ENCODE measurements around the gene ZBTB21.

Gene ZBTB21

GRCh38 chr21:41948078-41948895 lies 61.9 kb downstream of the ZBTB21 start:
- no peaks in the 10 kb centered on the region for H3K9me3 ChIP-seq (ENCODE audit: control insufficient read depth in 1 of 2, low read length in 2 of 2)
- H3K9ac ChIP-seq (ENCODE audit: low read depth in 1 of 2, low read length in 2 of 2), result no peak overlapping the region
- no peak overlapping the region for H3K4me3 ChIP-seq (ENCODE audit: low read depth in 1 of 2, low read length in 2 of 2)
- H3K36me3 ChIP-seq (ENCODE audit: control insufficient read depth in 1 of 2, insufficient read depth in 2 of 2, low read length in 2 of 2), result no peaks in the 10 kb centered on the region
- no peaks in the 10 kb centered on the region for H3K27me3 ChIP-seq (ENCODE audit: control insufficient read depth in 1 of 2, insufficient read depth in 2 of 2, low read length in 2 of 2)
- no peak overlapping the region for H3K27ac ChIP-seq (ENCODE audit: low read depth, low read length)
- H3K4me1 ChIP-seq (ENCODE audit: control insufficient read depth in 1 of 2, insufficient read depth in 2 of 2, low read length in 2 of 2), result peaks cover 10 to 14% of the 10 kb centered on the region in 2 donors

- Histone ChIP-seq H3K4me3 (ENCODE audit: low read depth in 1 of 2, low read length in 2 of 2) (no peak overlapping the region), H3K4me1 (ENCODE audit: control insufficient read depth in 1 of 2, insufficient read depth in 2 of 2, low read length in 2 of 2) (no peaks in the 10 kb centered on the region), H3K9me3 (ENCODE audit: control insufficient read depth in 1 of 2, low read length in 2 of 2) (no peaks in the 10 kb centered on the region), H3K27ac (ENCODE audit: low read depth, low read length) (no peak overlapping the region), H3K27me3 (ENCODE audit: control insufficient read depth in 1 of 2, insufficient read depth in 2 of 2, low read length in 2 of 2) (no peaks in the 10 kb centered on the region), H3K9ac (ENCODE audit: low read depth in 1 of 2, low read length in 2 of 2) (no peak overlapping the region), H3K36me3 (ENCODE audit: control insufficient read depth in 1 of 2, insufficient read depth in 2 of 2, low read length in 2 of 2) (peaks cover 0 to 2% of the 10 kb centered on the region in 2 donors)
Measured at GRCh38 chr21:41945982-41946381, 64.2 kb downstream of the ZBTB21 start.

GRCh38 chr21:41943851-41944250 lies 66.3 kb downstream of the ZBTB21 start:
- H3K4me1 ChIP-seq (ENCODE audit: control insufficient read depth in 1 of 2, insufficient read depth in 2 of 2, low read length in 2 of 2), result no peaks in the 10 kb centered on the region
- no peaks in the 10 kb centered on the region for H3K27me3 ChIP-seq (ENCODE audit: control insufficient read depth in 1 of 2, insufficient read depth in 2 of 2, low read length in 2 of 2)
- H3K9ac ChIP-seq (ENCODE audit: low read depth in 1 of 2, low read length in 2 of 2), result no peak overlapping the region
- H3K27ac ChIP-seq (ENCODE audit: low read depth, low read length), result no peak overlapping the region
- no peak overlapping the region for H3K4me3 ChIP-seq (ENCODE audit: low read depth in 1 of 2, low read length in 2 of 2)
- H3K36me3 ChIP-seq (ENCODE audit: control insufficient read depth in 1 of 2, insufficient read depth in 2 of 2, low read length in 2 of 2), result peaks cover 0 to 3% of the 10 kb centered on the region in 2 donors
- no peaks in the 10 kb centered on the region for H3K9me3 ChIP-seq (ENCODE audit: control insufficient read depth in 1 of 2, low read length in 2 of 2)

- no peak overlapping the region for H3K4me3 ChIP-seq (ENCODE audit: low read depth in 1 of 2, low read length in 2 of 2)
- H3K9ac ChIP-seq (ENCODE audit: low read depth in 1 of 2, low read length in 2 of 2), result no peak overlapping the region
- no peak overlapping the region for H3K27ac ChIP-seq (ENCODE audit: low read depth, low read length)
- H3K36me3 ChIP-seq (ENCODE audit: control insufficient read depth in 1 of 2, insufficient read depth in 2 of 2, low read length in 2 of 2), result peaks cover 0 to 3% of the 10 kb centered on the region in 2 donors
- H3K27me3 ChIP-seq (ENCODE audit: control insufficient read depth in 1 of 2, insufficient read depth in 2 of 2, low read length in 2 of 2), result no peaks in the 10 kb centered on the region
- no peaks in the 10 kb centered on the region for H3K4me1 ChIP-seq (ENCODE audit: control insufficient read depth in 1 of 2, insufficient read depth in 2 of 2, low read length in 2 of 2)
- H3K9me3 ChIP-seq (ENCODE audit: control insufficient read depth in 1 of 2, low read length in 2 of 2), result no peaks in the 10 kb centered on the region
Measured at GRCh38 chr21:41942457-41942856, 67.7 kb downstream of the ZBTB21 start.

GRCh38 chr21:41941941-41942340 lies 68.2 kb downstream of the ZBTB21 start:
- no peaks in the 10 kb centered on the region for H3K27me3 ChIP-seq (ENCODE audit: control insufficient read depth in 1 of 2, insufficient read depth in 2 of 2, low read length in 2 of 2)
- H3K4me1 ChIP-seq (ENCODE audit: control insufficient read depth in 1 of 2, insufficient read depth in 2 of 2, low read length in 2 of 2), result no peaks in the 10 kb centered on the region
- no peaks in the 10 kb centered on the region for H3K9me3 ChIP-seq (ENCODE audit: control insufficient read depth in 1 of 2, low read length in 2 of 2)
- H3K4me3 ChIP-seq (ENCODE audit: low read depth in 1 of 2, low read length in 2 of 2), result no peak overlapping the region
- H3K9ac ChIP-seq (ENCODE audit: low read depth in 1 of 2, low read length in 2 of 2), result no peak overlapping the region
- peaks cover 0 to 3% of the 10 kb centered on the region in 2 donors for H3K36me3 ChIP-seq (ENCODE audit: control insufficient read depth in 1 of 2, insufficient read depth in 2 of 2, low read length in 2 of 2)
- no peak overlapping the region for H3K27ac ChIP-seq (ENCODE audit: low read depth, low read length)

GRCh38 chr21:41940431-41940830 lies 69.7 kb downstream of the ZBTB21 start:
- no peak overlapping the region for H3K27ac ChIP-seq (ENCODE audit: low read depth, low read length)

GRCh38 chr21:41939391-41939790 lies 70.8 kb downstream of the ZBTB21 start:
- no peaks in the 10 kb centered on the region for H3K4me1 ChIP-seq (ENCODE audit: control insufficient read depth in 1 of 2, insufficient read depth in 2 of 2, low read length in 2 of 2)
- no peak overlapping the region for H3K27ac ChIP-seq (ENCODE audit: low read depth, low read length)
- H3K36me3 ChIP-seq (ENCODE audit: control insufficient read depth in 1 of 2, insufficient read depth in 2 of 2, low read length in 2 of 2), result peaks cover 0 to 3% of the 10 kb centered on the region in 2 donors
- no peak overlapping the region for H3K4me3 ChIP-seq (ENCODE audit: low read depth in 1 of 2, low read length in 2 of 2)
- no peaks in the 10 kb centered on the region for H3K27me3 ChIP-seq (ENCODE audit: control insufficient read depth in 1 of 2, insufficient read depth in 2 of 2, low read length in 2 of 2)
- H3K9me3 ChIP-seq (ENCODE audit: control insufficient read depth in 1 of 2, low read length in 2 of 2), result no peaks in the 10 kb centered on the region
- no peak overlapping the region for H3K9ac ChIP-seq (ENCODE audit: low read depth in 1 of 2, low read length in 2 of 2)

More at GRCh38 chr21:41940431-41940830, 69.7 kb downstream of the ZBTB21 start:
- Histone ChIP-seq H3K27me3 (ENCODE audit: control insufficient read depth in 1 of 2, insufficient read depth in 2 of 2, low read length in 2 of 2) (no peaks in the 10 kb centered on the region), H3K4me1 (ENCODE audit: control insufficient read depth in 1 of 2, insufficient read depth in 2 of 2, low read length in 2 of 2) (no peaks in the 10 kb centered on the region), H3K4me3 (ENCODE audit: low read depth in 1 of 2, low read length in 2 of 2) (no peak overlapping the region), H3K9me3 (ENCODE audit: control insufficient read depth in 1 of 2, low read length in 2 of 2) (no peaks in the 10 kb centered on the region), H3K9ac (ENCODE audit: low read depth in 1 of 2, low read length in 2 of 2) (no peak overlapping the region), H3K36me3 (ENCODE audit: control insufficient read depth in 1 of 2, insufficient read depth in 2 of 2, low read length in 2 of 2) (peaks cover 0 to 3% of the 10 kb centered on the region in 2 donors)

Measured in duodenal mucosa (tissue), 2 donors.